GM10248 (cell line): ENCODE measurements around the gene HSF4.

Experiments
- CTCF ChIA-PET: fragments of 300-600 bp; sonication (Branson Sonifier 250); formaldehyde crosslinking; extraction: SDS; loops from one replicate; lab custom pipeline; 2021; ENCODE audit warnings: antibody characterized with exemption; lab: Yijun Ruan, JAX
- POLR2A ChIA-PET: fragments of 350-650 bp; sonication (Branson Sonifier 250); formaldehyde crosslinking; extraction: SDS; loops from one replicate; lab custom pipeline; 2020; ENCODE audit warnings: antibody characterized with exemption; lab: Yijun Ruan, JAX
- DNase-seq: peaks from one replicate; pipeline ENCODE4 v3.0.0; 2012; ENCODE audit errors: extremely low spot score
- TF ChIP-seq, protein P1 (sequence below): IDR thresholded peaks from 2 replicates; pipeline ENCODE4 v1.5.1; 2012; ENCODE audit warnings: mild to moderate bottlenecking, low read depth; ENCODE audit errors: extremely low read depth, missing control alignments, control extremely low read depth

The HSF4 gene

DNA sequence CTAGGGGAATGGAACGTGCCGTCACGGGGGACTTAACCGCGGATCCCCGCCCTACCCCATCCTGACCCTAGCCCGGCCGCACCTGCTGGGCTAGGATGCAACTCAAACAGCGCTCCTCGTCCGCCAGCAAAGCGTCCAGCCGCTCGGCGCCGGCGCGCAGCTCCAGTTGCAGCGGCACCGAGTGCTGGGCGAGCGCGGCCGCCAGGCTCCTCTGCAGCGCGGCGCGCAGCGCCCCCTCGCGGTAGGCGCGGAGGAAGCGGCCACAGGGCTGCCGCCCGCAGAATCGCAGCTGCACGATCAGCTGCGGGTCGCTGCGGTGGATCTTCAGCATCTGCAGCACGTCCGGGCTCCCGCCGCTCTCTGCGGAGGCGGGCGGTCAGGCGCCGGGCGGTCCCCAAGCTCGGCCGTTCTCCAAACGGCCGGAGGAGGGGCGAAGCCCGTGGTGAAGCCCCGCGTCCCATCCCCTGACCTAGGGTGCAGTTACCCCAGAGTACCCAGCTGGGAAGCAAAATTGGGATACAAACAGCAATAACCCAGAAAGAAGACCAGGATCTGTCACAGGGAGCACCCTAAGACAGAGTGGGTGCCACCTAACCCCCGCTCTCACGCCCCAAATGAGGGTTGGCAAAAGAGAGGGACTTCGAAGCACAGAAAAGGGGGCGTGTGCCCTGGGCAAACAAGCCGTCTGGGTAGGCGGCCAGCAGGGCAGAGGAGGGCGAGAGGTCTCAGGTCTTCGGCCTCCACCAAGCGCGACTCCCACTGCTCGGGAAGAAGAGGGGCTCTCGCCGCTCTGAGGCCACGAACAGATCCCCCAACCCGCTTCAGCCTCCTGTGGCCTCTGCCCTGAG is 9.0 kb upstream of the HSF4 start:
- TF ChIP-seq, protein P1, sequence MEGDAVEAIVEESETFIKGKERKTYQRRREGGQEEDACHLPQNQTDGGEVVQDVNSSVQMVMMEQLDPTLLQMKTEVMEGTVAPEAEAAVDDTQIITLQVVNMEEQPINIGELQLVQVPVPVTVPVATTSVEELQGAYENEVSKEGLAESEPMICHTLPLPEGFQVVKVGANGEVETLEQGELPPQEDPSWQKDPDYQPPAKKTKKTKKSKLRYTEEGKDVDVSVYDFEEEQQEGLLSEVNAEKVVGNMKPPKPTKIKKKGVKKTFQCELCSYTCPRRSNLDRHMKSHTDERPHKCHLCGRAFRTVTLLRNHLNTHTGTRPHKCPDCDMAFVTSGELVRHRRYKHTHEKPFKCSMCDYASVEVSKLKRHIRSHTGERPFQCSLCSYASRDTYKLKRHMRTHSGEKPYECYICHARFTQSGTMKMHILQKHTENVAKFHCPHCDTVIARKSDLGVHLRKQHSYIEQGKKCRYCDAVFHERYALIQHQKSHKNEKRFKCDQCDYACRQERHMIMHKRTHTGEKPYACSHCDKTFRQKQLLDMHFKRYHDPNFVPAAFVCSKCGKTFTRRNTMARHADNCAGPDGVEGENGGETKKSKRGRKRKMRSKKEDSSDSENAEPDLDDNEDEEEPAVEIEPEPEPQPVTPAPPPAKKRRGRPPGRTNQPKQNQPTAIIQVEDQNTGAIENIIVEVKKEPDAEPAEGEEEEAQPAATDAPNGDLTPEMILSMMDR: peak; percentile 96
- peak; percentile 88 for DNase-seq
- ChIA-PET CTCF (interaction anchor here (0.6 to 11.2 kb wide), 72 partner anchors 8 to 325 kb away, joined by 3 to 207 read pairs (median 4); partner anchors contain the start of genes CBFB, CES3, E2F4 and EXOC3L1), POLR2A (no interaction called here)

DNA sequence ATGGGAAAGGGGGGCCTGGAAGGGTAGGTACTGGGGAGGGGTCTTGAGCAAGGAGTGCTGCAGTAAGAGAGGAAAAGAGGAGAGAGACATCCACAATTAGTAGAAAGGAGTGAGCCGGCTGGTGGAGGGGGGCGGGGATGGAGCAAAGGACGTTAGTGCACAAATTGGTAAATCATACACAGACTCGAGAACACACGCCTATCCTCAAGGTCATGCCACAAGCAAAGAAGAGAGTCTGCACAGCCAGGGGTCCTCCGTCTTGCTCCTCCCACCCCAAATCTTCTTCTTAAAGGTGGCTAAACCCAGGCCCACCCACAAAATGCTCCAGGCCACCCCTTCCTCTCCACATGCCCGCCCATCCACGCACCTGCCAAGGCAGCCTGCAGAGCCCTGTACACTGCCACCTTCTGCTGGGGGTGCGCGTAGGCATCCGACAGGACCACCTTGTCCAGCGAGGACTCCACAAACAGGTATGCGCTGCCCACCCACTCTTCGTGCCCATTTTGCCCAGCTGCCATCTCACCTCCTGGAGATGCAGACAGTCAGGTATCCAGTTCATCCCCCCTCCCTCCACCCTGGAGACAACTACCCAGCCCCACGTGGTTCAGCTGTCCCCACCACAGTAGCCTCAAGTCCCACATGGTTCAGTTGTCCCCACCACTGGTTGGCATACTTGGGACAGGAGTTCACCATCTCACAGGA is 8.3 kb upstream of the HSF4 start:
- POLR2A ChIA-PET: no interaction called here
- no peak for DNase-seq
- CTCF ChIA-PET: interaction anchor here (0.7 to 11.2 kb wide), 33 partner anchors 8 to 326 kb away, joined by 3 to 207 read pairs (median 7); partner anchors contain the start of genes CBFB, HSF4, NAE1 and NOL3
- TF ChIP-seq, protein P1: no peak

DNA sequence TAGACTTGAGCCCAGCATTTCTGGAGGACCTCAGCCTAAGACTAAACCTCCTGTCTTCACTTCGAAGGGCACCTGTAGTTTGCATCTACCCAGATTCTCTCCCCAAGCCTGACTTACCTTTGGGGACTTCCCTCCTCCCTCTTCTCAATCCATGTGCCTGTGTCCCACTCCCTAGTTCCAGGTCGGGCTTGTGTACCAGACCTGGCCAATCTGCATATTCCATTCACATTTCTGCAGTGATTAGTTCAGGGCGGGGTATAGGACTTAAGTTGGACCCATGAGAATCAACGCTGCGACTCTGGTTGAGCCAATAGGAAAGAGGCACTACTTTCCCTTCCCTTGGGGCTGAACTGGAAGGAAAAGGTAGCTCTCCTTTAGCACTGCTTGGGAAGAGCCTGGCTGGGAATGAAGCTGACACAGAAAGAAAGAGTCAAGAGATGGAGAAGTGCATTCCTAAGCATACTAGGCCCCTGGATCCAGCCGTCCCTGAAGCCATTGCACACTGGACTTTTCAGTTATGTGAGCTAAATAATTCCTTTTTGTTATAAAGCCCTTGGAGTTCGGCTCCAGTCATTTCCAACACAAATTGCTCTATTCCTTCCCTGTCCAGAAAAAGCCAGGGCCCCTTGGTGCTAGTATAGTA is 7.3 kb upstream of the HSF4 start:
- ChIA-PET POLR2A (interaction anchor here (1.2 kb wide), 1 partner anchor 18 kb away, joined by 4 read pairs; no protein-coding TSS in a partner anchor), CTCF (interaction anchor here (0.7 to 11.2 kb wide), 22 partner anchors 10 to 211 kb away, joined by 3 to 207 read pairs (median 3); partner anchors contain the start of gene NOL3)
- DNase-seq: no peak
- TF ChIP-seq, protein P1: no peak

DNA sequence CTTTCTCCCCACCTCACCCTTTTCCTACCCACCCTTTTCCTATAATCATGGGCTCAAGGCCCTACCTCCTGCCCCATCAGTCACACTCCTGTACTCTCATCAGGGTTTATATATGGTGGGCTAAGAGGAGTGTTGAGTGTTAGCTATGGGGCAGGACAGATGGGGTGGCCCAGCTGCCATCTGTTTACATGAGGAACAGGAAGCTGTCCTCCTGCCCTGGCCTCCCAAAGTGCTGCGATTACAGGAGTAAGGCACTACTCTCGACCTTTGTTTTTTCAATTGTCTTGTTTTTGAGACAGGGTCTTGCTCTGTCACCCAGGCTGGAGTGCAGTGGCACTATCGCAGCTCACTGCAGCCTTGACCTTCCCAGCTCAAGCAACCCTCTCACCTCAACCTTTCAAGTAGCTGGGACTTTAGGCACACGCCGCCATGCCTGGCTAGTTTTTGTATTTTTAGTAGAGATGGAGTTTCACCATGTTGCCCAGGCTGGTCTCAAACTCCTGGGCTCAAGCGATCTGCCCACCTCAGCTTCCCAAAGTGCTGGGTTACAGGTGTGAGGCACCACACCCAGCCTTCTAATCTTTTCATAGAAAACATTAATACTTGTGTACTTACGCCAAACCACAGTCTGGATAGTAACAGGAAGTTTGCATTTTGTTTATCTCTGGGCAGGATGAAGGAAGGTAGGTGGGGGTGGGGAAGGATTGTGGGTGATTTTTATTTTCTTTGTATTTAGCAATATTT is 6.5 kb upstream of the HSF4 start:
- CTCF ChIA-PET: interaction anchor here (0.8 to 11.2 kb wide), 27 partner anchors 7 to 212 kb away, joined by 3 to 207 read pairs (median 4); partner anchors contain the start of genes B3GNT9, CES3 and NOL3
- TF ChIP-seq, protein P1: no peak
- DNase-seq: no peak
- POLR2A ChIA-PET: interaction anchor here (0.6 to 1.2 kb wide), 2 partner anchors 17 to 653 kb away, joined by 4 read pairs; no protein-coding TSS in a partner anchor

DNA sequence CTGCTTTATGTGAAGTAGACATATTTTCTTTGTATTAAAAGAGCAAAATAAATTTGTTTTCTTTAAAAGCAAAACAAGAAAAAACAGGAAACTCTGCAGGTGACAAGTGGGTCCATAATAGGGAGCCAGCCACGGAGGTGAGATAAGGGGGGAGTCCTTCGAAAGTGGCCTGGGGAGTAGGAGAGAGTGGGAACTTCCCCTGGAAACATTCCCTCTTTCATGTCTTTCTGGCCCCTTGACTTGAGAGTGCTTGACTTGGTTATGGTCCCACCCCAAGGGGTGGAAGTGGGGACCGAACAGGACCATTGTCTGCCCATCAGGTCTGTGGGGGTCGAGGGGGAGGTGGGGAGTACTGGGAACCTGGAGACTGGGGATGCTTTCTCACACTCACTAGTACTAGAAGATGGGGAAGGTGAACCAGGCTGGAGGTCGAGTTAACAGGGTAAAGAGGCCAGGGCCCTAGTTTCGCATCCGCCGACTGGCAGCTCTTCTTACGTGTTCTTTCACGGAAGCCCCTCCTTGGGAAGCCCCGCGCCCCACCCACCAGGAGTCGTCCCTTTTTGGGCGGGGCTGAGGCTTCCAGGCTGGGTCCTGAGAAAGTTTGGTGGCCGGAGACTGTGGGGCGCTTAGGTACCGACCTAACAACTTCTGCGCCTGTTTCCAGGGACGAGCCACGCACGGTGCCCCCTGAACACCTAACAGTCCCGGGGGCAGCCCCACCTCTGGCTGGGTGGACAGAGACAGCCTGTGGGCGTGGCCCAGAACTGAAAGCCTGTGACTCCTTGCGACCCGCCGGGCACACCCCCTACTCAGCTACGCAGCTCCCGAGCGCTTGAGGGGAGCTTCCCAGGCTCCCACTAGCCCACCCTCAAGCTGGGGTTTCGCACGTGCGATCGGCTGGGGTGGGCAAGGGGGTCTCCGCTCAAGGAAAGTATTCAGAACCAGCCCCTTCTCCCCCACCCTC is 5.6 kb upstream of the HSF4 start:
- CTCF ChIA-PET: interaction anchor here (0.9 to 11.2 kb wide), 17 partner anchors 8 to 198 kb away, joined by 3 to 207 read pairs (median 5); partner anchors contain the start of genes B3GNT9, CES3 and NOL3
- TF ChIP-seq, protein P1: no peak
- POLR2A ChIA-PET: interaction anchor here (0.6 kb wide), 1 partner anchor 652 kb away, joined by 4 read pairs; no protein-coding TSS in a partner anchor
- peak; percentile 81 for DNase-seq
